GM12875 (cell line): ENCODE results near the gene TSEN34.
"Not testable (repeated sequence)": the region's sequence is repeated elsewhere in the genome, so short reads cannot be mapped to it uniquely, and the experiment has no call there.

Source experiments
- H3K4me3 ChIP-seq: one replicate; pipeline ENCODE4 v1.5.1; 2011; ENCODE audit warnings: low read depth, low read length, control low read depth
- TF ChIP-seq, protein P1 (sequence below): IDR thresholded peaks from 2 replicates; pipeline ENCODE4 v1.5.1; 2011; ENCODE audit warnings: low read depth, mild to moderate bottlenecking, control low read depth, inconsistent platforms, low read length, moderate library complexity, borderline replicate concordance; ENCODE audit not compliant: insufficient read depth

The TSEN34 gene

DNA sequence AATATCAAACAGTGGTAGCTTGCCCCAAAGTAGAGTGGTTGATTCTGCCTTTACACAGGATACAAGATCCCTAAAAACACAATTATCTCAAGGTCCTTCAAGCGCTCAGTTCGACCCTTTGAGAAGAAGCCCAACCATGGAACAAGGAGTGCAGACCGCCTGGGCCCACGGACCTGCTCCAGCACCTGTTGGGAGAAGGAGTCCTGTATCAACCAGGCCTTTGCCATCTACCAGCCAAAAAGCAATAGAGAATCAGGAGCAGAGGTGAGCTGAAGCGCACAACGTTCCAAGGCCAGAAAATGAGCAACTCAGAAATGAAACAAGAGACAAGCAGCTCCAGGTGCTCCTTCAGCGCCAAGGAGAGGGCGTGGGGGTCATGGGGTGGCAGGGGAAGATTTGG lies 38.0 kb downstream of the TSEN34 start:
- H3K4me3 ChIP-seq = no peak overlapping the region
- TF ChIP-seq, protein P1, sequence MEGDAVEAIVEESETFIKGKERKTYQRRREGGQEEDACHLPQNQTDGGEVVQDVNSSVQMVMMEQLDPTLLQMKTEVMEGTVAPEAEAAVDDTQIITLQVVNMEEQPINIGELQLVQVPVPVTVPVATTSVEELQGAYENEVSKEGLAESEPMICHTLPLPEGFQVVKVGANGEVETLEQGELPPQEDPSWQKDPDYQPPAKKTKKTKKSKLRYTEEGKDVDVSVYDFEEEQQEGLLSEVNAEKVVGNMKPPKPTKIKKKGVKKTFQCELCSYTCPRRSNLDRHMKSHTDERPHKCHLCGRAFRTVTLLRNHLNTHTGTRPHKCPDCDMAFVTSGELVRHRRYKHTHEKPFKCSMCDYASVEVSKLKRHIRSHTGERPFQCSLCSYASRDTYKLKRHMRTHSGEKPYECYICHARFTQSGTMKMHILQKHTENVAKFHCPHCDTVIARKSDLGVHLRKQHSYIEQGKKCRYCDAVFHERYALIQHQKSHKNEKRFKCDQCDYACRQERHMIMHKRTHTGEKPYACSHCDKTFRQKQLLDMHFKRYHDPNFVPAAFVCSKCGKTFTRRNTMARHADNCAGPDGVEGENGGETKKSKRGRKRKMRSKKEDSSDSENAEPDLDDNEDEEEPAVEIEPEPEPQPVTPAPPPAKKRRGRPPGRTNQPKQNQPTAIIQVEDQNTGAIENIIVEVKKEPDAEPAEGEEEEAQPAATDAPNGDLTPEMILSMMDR = no peak

DNA sequence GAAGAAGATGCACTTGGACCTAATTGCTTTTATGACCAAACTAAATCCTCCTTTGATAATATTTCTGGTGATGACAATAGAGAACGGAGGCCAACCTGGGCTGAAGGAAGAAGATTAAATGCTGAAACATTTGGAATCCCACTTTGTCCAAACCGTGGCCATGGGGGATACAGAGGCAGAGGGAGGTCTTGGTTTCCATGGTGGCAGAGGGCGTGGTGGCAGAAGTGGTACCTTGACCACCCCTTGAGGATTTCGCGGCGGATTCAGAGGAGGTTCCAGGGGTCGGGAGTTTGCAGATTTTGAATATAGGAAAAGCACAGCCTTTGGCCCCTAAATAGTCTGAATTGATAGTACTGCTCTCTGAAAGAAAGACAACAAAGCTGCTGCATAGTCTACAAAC lies 38.9 kb downstream of the TSEN34 start:
- TF ChIP-seq, protein P1 = no peak

DNA sequence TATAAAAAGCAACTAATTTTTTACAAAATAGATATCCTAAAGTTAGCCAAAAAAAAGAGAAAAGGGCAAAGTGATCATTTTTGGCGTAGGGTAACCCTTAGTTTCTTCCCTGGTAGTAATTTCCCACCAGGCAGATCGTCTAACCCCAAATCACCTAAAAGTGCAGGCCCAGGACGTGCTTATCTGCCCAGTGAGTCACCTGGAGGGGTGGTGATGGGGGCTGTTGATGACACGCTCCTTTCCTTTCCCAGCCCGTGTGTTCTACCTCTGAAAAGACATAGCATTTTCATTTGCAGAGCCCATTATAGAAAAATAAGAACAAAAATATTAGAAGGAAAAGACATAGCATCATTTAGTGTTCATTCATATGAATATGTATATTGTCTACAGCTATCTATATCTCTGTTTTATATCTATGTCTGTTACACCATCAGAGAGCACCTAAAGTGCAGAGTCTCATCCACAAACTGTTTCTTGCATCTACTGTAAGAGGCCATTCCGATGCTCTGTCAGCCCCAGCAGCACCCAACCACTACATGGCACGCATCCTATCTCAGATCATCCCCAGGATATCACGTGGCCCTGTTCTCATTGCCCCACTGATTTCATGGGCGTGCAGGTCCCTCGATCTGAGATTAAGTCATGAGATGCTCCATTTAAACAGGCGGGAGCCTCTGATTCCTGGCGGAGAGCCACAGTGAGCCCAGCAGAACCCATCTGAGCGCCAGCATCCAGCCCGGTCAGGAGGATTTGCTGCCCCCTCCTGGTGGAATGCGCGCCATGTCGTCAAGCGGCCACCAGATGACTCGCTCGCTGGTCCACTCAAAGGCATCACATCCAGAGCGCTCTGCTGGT lies 40.2 kb downstream of the TSEN34 start:
- no peak overlapping the region for H3K4me3 ChIP-seq
- TF ChIP-seq, protein P1 = peak; percentile 99

More for the DNA sequence above, 38.9 kb downstream of the TSEN34 start:
- H3K4me3 ChIP-seq = no peak overlapping the region

DNA sequence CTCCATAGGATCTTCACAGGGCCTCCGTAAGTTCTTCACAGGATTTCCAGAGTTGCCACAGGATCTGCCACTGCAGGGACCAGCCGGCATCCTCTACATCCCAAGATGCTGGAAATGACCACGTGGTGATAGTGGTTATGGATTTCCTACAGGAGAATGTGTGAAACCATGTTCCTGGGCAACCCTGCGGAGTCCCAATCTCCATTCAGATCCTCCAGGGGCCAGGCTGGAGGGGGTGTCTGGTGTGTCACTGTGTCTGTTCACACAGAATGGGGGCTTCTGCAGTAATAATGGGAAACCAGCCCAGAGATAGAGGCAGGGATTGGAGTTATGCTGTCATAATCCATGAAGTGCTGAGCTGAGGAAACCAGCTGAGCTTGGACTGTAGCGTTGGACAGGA lies 42.8 kb downstream of the TSEN34 start:
- TF ChIP-seq, protein P1 = no peak
- H3K4me3 ChIP-seq = no peak overlapping the region

DNA sequence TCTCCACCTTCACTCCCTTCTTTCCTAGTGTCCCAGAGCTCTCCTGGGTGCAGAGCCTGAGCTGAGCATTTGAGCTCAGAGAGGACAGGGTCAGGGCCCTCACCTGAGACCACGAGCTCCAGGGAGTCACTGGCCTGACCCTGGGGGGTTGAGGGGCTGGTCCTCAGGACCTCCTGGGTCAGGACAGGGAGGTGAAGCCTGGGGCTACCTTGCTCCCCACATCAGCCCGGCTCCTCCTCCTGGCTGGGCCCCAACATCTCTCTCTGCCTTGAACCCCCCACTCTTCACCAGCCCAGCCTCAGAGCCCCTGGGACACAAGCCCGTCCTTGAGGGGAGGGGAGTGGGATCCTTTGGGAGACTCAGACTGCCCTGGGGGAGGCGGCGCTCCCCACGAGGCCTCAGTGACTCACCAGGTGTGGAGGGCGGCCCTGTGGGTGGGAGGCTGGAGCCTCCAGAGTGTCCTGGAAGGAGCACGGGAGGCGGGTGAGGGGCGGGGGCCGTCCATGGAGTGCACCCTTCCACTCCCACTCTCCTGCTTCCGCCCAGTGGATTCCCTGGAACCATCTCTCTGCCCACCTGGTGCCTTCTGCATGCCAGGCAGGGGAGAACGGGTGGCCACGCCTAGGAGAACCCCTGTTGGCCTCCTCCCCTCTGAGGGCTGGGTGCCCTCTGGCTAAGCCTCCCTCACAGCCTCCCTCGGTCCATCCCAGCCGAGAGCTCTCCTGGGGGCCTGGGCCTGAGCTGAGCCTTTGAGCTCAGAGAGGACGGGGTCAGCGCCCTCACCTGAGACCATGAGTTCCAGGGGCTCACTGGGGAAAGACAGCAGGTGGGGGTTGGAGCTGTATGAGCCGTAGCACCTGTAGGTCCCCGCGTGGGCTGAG lies 48.6 kb downstream of the TSEN34 start:
- not testable (repeated sequence) for H3K4me3 ChIP-seq

DNA sequence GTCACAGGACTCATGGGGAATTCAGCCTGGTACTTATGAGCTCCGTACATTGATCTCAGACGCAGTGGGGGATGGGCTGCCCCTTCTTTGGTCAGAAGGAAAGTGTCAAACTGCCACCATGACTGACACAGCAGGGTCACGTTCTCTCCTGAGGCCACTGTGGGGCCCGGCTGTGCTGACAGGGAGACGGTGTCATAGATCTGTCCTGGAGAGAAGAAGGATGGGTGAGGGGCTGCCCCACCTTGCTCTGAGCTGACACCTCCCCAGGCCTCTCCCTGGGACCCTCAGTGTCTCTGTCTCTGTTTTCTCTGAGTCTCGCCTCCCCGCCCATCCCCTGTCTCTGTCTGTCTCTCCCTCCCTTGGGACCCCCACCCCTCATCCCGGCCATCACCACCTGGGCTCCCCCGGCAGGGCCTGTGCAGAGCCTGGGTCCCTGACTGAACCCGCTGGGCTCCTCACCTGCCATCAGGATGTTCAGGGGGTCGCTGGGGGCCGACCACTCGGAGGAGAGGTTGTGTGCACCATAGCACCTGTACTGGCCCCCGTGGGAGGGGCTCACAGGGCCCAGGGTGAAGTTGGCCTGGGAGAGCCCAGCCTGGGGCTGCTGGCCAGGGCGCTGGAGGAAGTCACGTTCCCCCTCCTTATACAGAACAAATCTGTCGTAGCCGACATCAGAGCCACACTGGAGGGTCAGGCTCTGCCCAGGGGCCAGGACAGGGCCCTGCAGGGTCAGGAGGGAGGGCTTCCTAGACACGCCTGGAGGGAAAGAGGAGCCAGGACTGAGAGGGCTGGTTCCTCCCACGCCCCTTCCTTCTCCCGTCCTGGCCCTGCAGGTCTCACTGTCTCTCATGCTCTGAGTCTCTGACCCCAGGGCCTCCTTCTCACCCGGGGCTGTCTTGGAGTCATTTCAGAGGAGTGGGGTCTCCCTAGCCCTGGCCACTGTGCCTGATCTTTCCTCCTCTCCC lies 49.5 kb downstream of the TSEN34 start:
- H3K4me3 ChIP-seq = not testable (repeated sequence)

DNA sequence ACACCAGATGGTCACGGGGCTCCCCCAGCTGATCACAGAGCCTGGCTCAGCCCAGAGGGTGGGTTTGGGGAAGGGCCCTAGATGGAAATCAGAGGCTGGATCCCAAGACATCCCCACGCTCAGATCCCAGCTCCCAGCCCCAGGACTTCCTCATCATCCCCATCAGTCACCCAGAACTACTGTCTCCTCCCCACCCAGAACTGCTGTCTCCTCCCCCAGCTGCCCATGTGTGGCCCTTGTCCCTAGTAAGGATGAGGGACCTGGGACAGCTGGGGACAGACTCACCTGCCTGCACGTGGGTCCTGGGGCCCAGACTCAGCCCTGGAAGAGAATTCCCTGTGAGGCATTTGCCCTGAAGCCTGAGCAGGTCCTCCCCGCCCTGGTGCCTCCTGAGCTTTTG lies 51.1 kb downstream of the TSEN34 start:
- H3K4me3 ChIP-seq = not testable (repeated sequence)

DNA sequence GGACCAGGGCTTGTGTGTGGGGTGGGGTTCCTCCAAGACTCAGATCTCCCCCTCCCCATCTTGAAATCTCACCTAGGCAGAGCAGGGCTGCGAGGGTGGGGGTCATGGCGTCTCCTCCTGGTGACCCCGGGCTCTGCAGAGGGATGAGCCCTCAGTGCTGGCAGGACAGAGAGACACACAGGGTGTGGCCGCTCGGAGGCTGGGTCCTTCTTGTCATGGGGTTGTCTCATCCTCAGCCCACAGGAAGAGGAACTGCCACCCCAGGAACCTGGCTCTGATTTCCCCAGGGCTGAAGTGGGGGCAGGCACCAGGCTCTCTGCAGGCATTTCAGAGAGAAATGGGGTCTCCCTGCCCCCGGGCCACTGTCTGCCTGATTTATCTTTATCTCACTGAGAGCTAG lies 51.5 kb downstream of the TSEN34 start, which contains the start of gene LILRA6:
Gene LILRA6 (minus strand): TSS at position 145 of the 400 bp plus-strand sequence.
- not testable (repeated sequence) for H3K4me3 ChIP-seq

DNA sequence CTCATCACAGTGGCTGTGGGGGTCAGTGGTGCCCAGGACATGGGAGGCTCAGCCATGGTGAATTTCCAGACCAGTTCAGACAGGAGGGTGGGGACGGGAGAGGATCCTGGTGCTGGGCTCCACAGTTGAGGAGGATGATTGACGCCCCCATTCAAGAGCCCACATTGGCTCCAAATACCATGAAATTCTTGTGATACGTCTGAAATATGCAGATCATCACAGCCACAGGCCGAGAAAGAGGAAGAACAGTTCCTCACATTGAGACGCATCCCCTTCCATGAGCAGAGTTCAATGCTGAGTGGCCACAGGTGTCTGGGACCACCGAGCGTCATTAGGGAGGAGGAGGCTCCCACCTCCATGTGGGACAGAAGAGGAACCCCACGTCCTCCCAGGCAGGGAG lies 52.7 kb downstream of the TSEN34 start:
- H3K4me3 ChIP-seq = not testable (repeated sequence)
